Measurements from ENCODE around the gene ARMH1. TPM values are rescaled to one million over a fixed set of nuclear protein-coding genes. Genes with fewer than 3 reads are reported as not detected.

ARMH1 gene
- total and polyA plus RNA-seq, 11 donors = 0.33 to 9.9 (median 0.70) TPM; not detected in 3

- intact Hi-C loops (cut with DNase I) = no loop called here
- WGBS, 4 donors = 81 to 88% (median 84%) methylated on average over 2 of the region's 2 CpGs
- no peak overlapping the region for H3K4me3 ChIP-seq
- H3K36me3 ChIP-seq = no peaks in the 10 kb centered on the region
- no peak for DNase-seq
- TF ChIP-seq POLR2A (IDR thresholded peaks at IDR 0.05) = no peak
- TF ChIP-seq CTCF (IDR thresholded peaks at IDR 0.05) = no peak
- H3K27me3 ChIP-seq = peaks cover 0 to 3% (median 0%) of the 10 kb centered on the region in 9 donors
- no peaks in the 10 kb centered on the region for H3K9me3 ChIP-seq
- ATAC-seq = no peak
- no peak overlapping the region for H3K27ac ChIP-seq
- H3K4me1 ChIP-seq = peaks cover 0 to 11% (median 0%) of the 10 kb centered on the region in 12 donors
These were observed 31.4 kb downstream of the ARMH1 start for GRCh38 chr1:44705938-44706337.

GRCh38 chr1:44707112-44707881 is 32.8 kb downstream of the ARMH1 start:
- TF ChIP-seq POLR2A (IDR thresholded peaks at IDR 0.05) = no peak
- no peak for TF ChIP-seq CTCF (IDR thresholded peaks at IDR 0.05)
- Histone ChIP-seq H3K36me3 (no peaks in the 10 kb centered on the region), H3K4me3 (no peak overlapping the region), H3K4me1 (peaks cover 0 to 11% (median 0%) of the 10 kb centered on the region in 12 donors), H3K27me3 (peaks cover 0 to 3% (median 0%) of the 10 kb centered on the region in 9 donors), H3K9me3 (no peaks in the 10 kb centered on the region), H3K27ac (no peak overlapping the region)
- WGBS, 4 donors = 88 to 96% (median 90%) methylated on average over 6 of the region's 6 CpGs
- ATAC-seq (no peak), DNase-seq (no peak)
- intact Hi-C loops (cut with DNase I) = no loop called here

DNA sequence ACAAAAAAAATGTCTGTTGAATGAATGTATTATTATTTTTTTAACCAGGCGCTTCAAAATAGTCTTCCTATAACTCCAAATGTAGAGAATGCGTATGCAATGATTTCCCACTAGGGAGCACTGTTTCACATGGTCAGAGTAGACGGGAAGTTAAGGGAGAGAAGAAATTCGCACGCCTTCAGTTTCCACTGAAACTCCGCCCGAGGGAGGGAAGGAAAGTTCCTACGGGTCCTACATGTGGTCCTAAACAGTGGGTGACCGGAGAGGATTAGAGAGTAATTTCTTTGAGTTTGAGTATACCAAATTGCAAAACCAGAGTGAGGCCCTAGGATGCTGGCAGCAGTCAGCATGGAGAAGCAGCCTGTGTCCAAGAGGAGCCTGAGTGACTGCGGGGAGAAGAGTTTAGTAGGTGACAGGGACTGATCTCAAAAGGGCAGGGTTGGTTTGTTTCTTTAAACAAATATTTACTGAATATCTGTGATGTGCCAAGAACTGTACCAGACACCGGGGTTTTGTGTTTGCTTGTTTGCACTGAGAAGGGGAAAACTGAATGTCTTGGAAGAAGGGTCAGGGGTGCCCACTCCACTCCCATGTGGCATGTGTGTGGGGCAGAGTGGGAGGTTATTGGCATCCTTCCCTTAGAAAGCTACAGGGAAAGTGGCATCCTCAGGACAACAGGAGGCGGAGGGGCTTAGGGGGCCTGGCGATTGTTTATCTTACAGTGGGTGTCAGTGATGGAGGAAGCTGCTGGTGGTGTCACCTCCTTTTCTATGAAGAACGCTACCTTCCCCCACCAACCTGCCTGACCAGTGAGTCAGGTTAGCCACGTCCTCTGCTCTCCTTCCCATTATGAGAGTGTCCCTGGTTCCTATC is 33.7 kb downstream of the ARMH1 start:
- DNase-seq (peak in 1 of 5 donors; percentile 29), ATAC-seq (peak; percentile 43 to 81 (median 72))
- Histone ChIP-seq H3K27ac (no peak overlapping the region), H3K27me3 (peaks cover 0 to 3% (median 0%) of the 10 kb centered on the region in 9 donors), H3K36me3 (no peaks in the 10 kb centered on the region), H3K4me3 (peak overlapping the region in 3 of 12 donors; percentile 20 to 31 (median 24)), H3K9me3 (no peaks in the 10 kb centered on the region), H3K4me1 (peaks cover 0 to 11% (median 0%) of the 10 kb centered on the region in 12 donors)
- intact Hi-C loops (cut with DNase I) = no loop called here
- 37 to 44% (median 41%) methylated on average over 15 of the region's 15 CpGs for WGBS, 4 donors
- peak; percentile 44 to 78 (median 65) for TF ChIP-seq CTCF (IDR thresholded peaks at IDR 0.05)
- no peak for TF ChIP-seq POLR2A (IDR thresholded peaks at IDR 0.05)

DNA sequence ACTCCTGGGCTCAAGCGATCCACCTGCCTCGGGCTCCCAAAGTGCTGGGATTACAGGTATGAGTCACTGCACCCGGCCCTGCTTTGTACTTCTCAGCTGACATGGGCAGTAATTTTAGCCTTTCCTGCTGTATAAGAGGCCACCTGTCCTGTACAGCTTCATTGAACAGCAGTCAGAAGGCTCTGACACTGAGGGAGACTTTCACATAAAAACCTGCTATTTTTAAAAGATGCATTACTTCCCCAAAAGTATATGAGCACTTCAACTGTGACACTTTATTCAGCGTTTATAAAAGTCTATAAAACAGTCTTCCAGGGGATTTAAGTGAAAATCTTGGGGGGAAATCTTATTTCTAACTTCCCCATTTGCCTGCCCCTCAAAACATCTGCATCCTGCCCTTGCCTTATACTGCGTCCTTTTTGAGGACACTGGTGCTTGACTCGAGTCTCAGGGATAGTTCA is 38.8 kb downstream of the ARMH1 start:
- Histone ChIP-seq H3K27ac (no peak overlapping the region), H3K9me3 (no peaks in the 10 kb centered on the region), H3K4me1 (peaks cover 0 to 21% (median 0%) of the 10 kb centered on the region in 12 donors), H3K36me3 (no peaks in the 10 kb centered on the region), H3K27me3 (peaks cover 0 to 3% (median 0%) of the 10 kb centered on the region in 9 donors), H3K4me3 (no peak overlapping the region)
- no peak for ATAC-seq
- TF ChIP-seq POLR2A (IDR thresholded peaks at IDR 0.05) = no peak
- TF ChIP-seq CTCF (IDR thresholded peaks at IDR 0.05) = no peak
- WGBS, 4 donors = 64 to 70% (median 67%) methylated on average over 6 of the region's 6 CpGs
- intact Hi-C loops (cut with DNase I) = no loop called here
- no peak for DNase-seq

All from heart left ventricle (tissue), 16 donors.